VCaP (cell line): Measurements from ENCODE around the gene ABTB2.

Experiments
- H3K27ac ChIP-seq: fragments of 450-650 bp; 2 replicates; pipeline ENCODE4 v1.5.1; 2017
- TF ChIP-seq, protein P1 (sequence below): fragments of 450-650 bp; conservative IDR thresholded peaks from 2 replicates; pipeline ENCODE4 v1.5.1; 2017; ENCODE audit warnings: mild to moderate bottlenecking, moderate library complexity

The ABTB2 gene

DNA sequence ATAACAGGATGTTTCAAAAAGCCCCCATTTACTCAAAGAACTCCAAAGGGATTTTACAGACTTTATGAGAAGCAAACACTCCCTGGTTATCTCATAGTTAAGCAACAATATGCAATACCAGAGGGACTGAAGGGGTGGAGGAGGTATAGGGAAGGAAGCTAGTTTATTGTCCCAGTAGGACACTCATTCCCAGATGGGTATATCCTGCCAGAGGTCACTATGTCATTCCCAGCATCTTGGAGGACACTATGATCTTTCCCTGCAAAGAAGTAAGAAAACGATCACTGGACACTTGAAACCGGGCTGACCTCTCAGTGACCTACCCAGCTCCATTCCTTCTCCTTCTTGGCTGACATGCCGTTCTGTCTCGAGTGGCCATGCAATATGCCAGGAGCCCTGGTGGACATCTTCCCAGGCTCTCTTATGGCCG is 137.9 kb downstream of the ABTB2 start:
- H3K27ac ChIP-seq, result no peak overlapping the region
- TF ChIP-seq, protein P1, sequence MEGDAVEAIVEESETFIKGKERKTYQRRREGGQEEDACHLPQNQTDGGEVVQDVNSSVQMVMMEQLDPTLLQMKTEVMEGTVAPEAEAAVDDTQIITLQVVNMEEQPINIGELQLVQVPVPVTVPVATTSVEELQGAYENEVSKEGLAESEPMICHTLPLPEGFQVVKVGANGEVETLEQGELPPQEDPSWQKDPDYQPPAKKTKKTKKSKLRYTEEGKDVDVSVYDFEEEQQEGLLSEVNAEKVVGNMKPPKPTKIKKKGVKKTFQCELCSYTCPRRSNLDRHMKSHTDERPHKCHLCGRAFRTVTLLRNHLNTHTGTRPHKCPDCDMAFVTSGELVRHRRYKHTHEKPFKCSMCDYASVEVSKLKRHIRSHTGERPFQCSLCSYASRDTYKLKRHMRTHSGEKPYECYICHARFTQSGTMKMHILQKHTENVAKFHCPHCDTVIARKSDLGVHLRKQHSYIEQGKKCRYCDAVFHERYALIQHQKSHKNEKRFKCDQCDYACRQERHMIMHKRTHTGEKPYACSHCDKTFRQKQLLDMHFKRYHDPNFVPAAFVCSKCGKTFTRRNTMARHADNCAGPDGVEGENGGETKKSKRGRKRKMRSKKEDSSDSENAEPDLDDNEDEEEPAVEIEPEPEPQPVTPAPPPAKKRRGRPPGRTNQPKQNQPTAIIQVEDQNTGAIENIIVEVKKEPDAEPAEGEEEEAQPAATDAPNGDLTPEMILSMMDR, result no peak

DNA sequence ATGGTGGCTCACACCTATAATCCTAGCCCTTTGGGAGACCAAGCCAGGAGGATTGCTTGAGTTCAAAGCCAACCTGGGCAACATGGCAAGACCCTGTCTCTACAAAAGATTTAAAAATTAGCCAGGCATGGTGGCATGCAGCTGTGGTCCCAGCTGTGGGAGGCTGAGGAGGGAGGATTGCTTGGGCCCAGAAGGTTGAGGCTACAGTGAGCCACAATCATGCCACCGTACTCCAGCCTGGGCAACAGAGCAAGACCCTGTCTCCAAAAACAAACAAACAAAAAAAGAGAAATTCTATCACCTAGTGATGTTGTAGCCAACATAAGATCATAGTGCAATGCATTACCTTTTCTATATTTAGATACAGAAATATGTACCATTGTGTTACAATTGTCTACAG is 138.5 kb downstream of the ABTB2 start:
- TF ChIP-seq, protein P1, result no peak
- H3K27ac ChIP-seq, result peak overlapping the region; percentile 29; the same call in 1 of the 2 replicates

DNA sequence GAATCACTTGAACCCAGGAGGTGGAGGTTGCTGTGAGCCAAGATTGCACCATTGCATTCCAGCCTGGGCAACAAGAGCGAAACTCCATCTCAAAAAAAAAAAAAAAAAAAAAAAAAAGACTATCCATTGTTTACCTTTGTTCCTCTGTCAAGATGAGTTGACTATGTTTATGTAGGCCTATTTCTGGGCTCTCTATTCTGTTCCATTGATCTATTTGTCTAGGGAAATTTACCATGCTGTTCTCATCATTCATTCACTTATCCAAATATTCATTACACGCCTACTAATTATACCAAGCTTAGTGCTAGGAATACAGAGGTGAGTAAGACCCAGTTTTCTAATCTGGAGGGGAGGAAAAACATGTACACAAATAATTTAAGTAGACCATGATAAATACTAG is 139.1 kb downstream of the ABTB2 start:
- H3K27ac ChIP-seq, result peak overlapping the region; percentile 29; the same call in 1 of the 2 replicates

DNA sequence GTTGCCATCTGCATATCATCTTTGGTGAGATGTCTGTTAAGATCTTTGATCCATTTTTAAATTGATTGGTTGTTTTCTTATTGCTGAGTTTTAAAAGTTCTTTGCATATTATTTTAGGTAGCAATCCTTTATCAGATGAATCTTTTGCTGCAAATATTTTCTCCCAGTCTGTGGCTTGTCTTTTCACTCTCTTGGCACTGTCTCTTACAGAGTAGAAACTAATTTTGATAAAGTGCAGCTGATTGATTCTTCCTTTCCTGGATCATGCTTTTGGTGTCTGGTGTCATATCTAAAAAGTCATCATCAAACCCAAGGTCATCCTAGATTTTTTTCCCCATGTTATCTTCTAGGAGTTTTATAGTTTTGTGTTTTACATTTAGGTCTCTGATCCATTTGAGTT is 139.7 kb downstream of the ABTB2 start:
- H3K27ac ChIP-seq, result no peak overlapping the region
- TF ChIP-seq, protein P1, result no peak

DNA sequence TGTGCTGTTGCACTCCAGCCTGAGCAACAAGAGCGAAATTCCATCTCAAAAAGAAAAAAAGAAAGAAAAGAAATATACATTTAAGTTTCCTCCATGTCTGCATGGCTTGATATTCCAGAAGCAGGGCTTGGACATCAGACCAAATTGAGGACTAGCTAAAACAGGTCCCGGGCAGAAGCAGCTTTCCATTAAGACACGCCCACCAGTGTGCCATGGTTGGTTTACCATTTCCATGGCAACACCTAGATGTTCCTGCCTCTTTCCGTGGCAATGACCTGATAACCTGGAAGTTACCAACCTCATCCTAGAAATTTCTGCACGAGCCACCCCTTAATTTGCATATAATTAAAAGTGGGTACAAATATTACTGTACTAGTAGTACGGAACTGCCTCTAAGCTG is 141.1 kb downstream of the ABTB2 start:
- TF ChIP-seq, protein P1, result no peak
- no peak overlapping the region for H3K27ac ChIP-seq

DNA sequence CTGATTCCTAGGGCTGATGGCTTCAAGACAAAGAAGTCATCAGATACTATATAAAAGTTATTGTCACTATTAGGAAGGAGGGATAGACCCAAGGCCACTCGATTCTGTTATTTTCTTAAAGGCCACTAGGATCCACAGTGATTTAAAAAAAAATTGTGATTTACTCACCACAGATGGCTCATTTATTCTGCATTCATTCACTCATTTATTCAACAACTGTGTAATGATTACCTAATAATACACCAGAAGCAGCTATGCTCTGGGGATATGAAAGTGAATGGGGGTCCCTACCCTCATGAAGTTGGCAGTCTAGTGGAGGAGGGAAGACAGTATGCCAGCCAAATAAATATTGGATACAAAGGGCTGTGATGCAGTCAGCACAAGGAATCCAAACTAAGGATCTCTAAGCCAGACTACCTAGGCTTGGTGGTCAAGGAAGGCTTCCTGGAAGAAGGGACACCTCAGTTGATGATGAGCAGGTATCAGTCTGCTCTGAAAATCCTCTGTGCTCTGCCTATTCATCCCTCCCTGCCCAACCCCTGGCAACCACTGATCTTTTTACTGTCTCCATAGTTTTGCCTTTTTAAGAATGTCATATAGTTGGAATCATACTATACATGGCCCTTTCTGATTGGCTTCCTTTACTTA is 141.9 kb downstream of the ABTB2 start:
- TF ChIP-seq, protein P1, result no peak
- 0 out of 2 replicates have a peak overlapping the region, but pooled peaks have one; percentile 28 for H3K27ac ChIP-seq

DNA sequence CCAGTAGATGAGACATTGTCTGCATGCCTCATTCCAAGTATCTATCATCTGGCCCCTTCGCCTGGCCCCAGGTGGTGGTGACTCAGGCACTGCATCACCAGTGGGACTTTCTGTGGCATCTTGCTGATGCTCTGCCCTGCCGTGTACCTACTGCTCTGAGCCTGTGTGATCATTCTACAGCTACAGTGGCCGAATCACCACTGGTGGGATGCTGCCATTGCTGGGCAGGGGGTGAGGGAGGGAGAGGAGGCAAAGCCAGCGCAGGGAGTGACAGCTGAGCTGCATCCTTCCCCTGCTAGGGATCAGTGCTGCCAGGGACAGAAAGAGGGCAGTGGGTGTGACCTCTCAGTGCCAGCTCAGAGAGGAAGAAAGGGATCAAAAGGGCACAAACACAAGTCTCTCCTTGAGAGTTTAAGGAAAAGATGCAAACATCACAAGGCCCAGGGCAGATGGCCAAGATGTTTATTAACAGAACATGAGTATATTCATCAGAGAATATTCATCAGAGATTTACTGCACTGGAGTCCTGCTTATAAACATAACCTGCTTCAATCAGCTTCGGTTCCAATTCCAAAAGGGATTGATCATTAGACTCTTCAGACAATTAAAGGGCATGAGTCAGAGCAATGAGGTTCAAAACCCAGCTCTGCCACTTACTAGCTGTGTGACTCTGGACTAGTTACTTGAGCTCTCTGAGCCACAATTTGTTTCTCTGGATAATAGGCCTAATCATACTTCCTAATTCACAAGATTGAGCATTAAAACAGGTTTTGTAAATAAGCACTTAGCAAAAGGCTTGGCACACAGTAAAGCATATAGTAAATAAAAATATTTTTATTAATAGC is 142.6 kb downstream of the ABTB2 start:
- TF ChIP-seq, protein P1, result no peak
- peak overlapping the region; percentile 28; the same call in 1 of the 2 replicates for H3K27ac ChIP-seq

DNA sequence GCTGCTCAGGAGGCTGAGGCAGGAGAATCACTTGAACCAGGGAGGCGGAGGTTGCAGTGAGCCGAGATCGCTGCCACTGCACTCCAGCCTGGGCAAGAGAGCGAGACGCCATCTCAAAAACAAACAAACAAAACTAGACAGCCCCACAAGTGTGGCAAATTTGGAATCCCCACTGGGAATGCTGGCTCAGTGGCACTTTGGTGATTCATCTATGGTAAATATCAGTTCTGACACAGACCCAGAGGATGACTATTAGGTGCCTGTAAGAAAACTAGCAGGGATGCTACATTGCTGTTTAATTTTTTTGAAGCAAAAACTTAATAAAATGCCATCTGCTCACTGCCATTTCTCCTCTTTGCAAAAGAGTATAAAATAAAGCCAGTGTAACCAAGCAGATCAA is 144.4 kb downstream of the ABTB2 start:
- H3K27ac ChIP-seq, result no peak overlapping the region
- TF ChIP-seq, protein P1, result no peak
